ENCODE data around the gene ZCCHC24.

- TF ChIP-seq, protein P1, sequence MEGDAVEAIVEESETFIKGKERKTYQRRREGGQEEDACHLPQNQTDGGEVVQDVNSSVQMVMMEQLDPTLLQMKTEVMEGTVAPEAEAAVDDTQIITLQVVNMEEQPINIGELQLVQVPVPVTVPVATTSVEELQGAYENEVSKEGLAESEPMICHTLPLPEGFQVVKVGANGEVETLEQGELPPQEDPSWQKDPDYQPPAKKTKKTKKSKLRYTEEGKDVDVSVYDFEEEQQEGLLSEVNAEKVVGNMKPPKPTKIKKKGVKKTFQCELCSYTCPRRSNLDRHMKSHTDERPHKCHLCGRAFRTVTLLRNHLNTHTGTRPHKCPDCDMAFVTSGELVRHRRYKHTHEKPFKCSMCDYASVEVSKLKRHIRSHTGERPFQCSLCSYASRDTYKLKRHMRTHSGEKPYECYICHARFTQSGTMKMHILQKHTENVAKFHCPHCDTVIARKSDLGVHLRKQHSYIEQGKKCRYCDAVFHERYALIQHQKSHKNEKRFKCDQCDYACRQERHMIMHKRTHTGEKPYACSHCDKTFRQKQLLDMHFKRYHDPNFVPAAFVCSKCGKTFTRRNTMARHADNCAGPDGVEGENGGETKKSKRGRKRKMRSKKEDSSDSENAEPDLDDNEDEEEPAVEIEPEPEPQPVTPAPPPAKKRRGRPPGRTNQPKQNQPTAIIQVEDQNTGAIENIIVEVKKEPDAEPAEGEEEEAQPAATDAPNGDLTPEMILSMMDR (IDR thresholded peaks at IDR 0.05), result no peak
- TF ChIP-seq POLR2A (IDR thresholded peaks at IDR 0.05), result no peak
Observed at GRCh38 chr10:79488336-79488735, 42.9 kb upstream of the ZCCHC24 start.

Data from testis (tissue), 2 donors.